NB4 (cell line): ENCODE data around the gene ECEL1.
"Not testable (repeated sequence)": the region's sequence is repeated elsewhere in the genome, so short reads cannot be mapped to it uniquely, and the experiment has no call there.

ENCODE experiments used
- DNase-seq: peaks from one replicate; pipeline ENCODE4 v3.0.0; 2010; ENCODE audit warnings: low read depth
- H3K4me3 ChIP-seq: one replicate; pipeline ENCODE4 v1.5.1; 2011; ENCODE audit warnings: mild to moderate bottlenecking, low read depth, low read length, moderate library complexity
- CTCF ChIP-seq: IDR thresholded peaks from one replicate; pipeline ENCODE4 v1.5.1; 2012; ENCODE audit warnings: low read depth, low read length
- MAX ChIP-seq: IDR thresholded peaks from 2 replicates; pipeline ENCODE4 v1.6.1; 2011; ENCODE audit warnings: low read depth, low read length
- MYC ChIP-seq: IDR thresholded peaks from 2 replicates; pipeline ENCODE4 v1.6.1; 2011; ENCODE audit warnings: low read depth, low read length
- POLR2A ChIP-seq: IDR thresholded peaks from 2 replicates; pipeline ENCODE4 v1.6.1; 2011; ENCODE audit warnings: mild to moderate bottlenecking; ENCODE audit not compliant: insufficient read length; ENCODE audit errors: extremely low read depth

ECEL1 gene

GRCh38 chr2:232434563-232435374 is 52.9 kb downstream of the ECEL1 start:
- TF ChIP-seq CTCF: no peak
- TF ChIP-seq POLR2A: no peak
- TF ChIP-seq MYC: no peak
- TF ChIP-seq MAX: no peak
- no peak for DNase-seq
- no peak overlapping the region for H3K4me3 ChIP-seq

GRCh38 chr2:232434091-232434490 is 53.5 kb downstream of the ECEL1 start:
- DNase-seq: no peak
- no peak overlapping the region for H3K4me3 ChIP-seq
- TF ChIP-seq CTCF (no peak), MAX (no peak), POLR2A (no peak), MYC (no peak)

- not testable (repeated sequence) for DNase-seq, H3K4me3 ChIP-seq
These were observed 54.0 kb downstream of the ECEL1 start for GRCh38 chr2:232433622-232434021.

- DNase-seq: no peak
- TF ChIP-seq POLR2A: no peak
- TF ChIP-seq CTCF: no peak
- no peak for TF ChIP-seq MAX
- TF ChIP-seq MYC: no peak
- no peak overlapping the region for H3K4me3 ChIP-seq
These were observed 54.9 kb downstream of the ECEL1 start for GRCh38 chr2:232432598-232433184.

- TF ChIP-seq CTCF (no peak), MAX (no peak), MYC (no peak), POLR2A (no peak)
- no peak overlapping the region for H3K4me3 ChIP-seq
- DNase-seq: no peak
These were observed 55.7 kb downstream of the ECEL1 start for GRCh38 chr2:232431705-232432590.
